Measurements from ENCODE around the gene VCP.
A peak's percentile ranks its signal among the peaks of the same experiment; 100 is the strongest.

Gene VCP

GRCh38 chr9:35102769-35103659, 30.6 kb upstream of the VCP start, which contains the start of gene STOML2:
Gene STOML2, minus strand, starts transcription at chr9:35103131. Its CDS starts 37 bp downstream, at chr9:35103094.
- peak; percentile 99 to 100 for ATAC-seq

- ATAC-seq = peak; percentile 6 to 7
Measured at GRCh38 chr9:35102465-35102768, 30.0 kb upstream of the VCP start.

DNA sequence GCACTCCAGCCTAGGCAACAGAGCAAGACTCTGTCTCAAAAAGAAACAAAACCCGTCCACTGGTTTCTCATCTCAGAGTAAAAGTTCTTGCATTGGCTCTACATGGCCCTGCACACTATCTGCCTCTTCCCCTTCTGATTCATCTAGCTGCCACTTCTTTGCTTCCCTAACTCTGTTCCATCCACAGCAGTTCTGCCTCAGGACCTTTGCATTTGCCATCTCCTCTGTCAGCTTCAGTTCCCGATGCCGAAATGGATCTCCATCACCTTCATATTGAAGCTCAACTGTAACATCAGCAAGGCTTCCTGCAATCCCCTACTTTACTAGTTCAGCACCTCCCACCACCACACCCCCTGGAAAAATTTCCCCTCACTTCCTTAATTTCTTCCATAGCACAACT, 25.1 kb upstream of the VCP start:
- ATAC-seq = no peak

DNA sequence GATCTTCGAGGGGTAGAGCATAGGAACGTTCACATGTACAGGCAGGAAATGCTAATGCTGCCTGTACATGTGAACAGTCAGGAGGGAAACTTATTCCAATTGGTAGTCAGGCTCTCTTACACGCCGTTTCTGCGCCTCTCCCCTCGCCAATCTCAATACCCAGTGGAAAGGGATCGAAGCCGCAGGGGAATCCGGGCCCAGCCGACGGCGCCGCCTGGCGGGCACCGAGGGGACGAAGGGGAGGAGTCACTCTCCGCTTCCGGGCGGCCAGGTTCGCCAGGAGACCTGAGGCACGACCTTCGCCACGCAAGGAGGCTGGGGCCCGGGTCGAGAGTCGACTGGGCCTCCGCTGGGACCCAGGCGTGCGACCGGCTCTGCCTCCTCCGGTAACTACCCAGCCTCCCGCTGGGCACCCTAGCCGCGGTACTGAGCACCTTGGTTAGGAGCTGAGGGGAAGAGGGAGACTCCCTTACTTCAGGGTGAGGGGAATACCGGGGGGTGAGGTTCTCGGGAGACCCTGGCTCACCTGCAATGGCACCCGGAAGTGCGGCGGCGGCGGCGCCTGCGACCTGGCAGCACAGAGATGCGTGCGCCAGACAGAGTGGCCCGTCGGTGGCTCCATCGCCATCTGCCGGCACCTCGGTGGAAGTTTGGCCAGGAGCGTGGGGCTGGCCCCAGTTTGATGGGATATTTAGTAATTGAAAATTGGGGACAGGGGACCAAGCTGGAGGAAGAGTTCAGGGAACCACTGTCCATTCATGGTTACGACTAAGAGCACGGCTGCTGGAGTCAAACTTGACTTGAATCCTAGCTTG, 23.8 kb upstream of the VCP start, which contains the start of gene PIGO:
Gene PIGO (minus strand): TSS at position 557 of the 815 bp plus-strand sequence. CDS start 1,026 bp downstream, outside the sequence.
- ATAC-seq = peak; percentile 90 to 93

DNA sequence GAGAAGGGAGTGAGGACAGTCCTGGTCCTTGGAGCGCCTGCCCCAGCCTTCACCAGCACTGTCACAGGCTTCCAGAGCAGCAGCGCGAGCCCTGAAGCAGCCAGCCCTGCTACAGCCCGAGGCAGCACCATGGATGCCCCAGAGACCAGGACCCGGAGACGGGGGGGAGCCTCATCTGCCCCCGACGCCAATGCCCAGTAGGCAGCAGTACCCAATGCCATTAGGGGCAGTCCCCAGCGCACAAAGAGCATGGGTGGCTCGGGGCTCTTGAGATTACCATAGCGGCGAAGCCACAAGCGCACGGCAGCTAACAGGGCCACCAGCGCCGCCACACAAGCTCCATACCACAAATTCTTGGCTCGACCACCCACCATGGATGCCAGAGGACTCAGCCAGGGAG, 19.1 kb upstream of the VCP start:
- ATAC-seq = no peak

- no peak for ATAC-seq
Measured at GRCh38 chr9:35089434-35089833, 17.0 kb upstream of the VCP start.

- ATAC-seq = no peak
Measured at GRCh38 chr9:35085078-35085477, 12.7 kb upstream of the VCP start.

- peak; percentile 95 to 96 for ATAC-seq
Measured at GRCh38 chr9:35079426-35080341, 7.3 kb upstream of the VCP start, which contains the start of gene FANCG. Gene FANCG, minus strand, starts transcription at chr9:35079942. Its CDS starts 418 bp downstream, at chr9:35079524.

DNA sequence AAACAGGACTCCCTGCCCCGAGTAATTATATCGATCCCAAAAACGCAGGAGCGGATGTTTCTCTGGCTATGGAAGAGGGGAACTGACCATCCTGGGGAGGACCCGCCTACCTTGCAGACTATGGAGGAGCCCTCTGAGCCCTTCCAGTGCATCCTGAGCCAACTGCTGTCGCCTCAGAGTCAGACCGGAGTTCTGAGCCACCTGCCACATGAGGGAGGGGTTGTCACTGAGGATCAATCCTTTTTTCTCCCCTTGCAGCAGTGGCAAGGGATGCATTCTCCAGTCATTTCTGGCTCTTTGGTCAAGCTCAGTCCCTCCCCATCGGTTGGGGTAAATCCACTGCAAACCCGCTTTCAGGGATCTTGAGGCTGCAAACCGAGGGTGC, 6.6 kb upstream of the VCP start:
- no peak for ATAC-seq

GRCh38 chr9:35078066-35078465, 5.6 kb upstream of the VCP start:
- no peak for ATAC-seq

DNA sequence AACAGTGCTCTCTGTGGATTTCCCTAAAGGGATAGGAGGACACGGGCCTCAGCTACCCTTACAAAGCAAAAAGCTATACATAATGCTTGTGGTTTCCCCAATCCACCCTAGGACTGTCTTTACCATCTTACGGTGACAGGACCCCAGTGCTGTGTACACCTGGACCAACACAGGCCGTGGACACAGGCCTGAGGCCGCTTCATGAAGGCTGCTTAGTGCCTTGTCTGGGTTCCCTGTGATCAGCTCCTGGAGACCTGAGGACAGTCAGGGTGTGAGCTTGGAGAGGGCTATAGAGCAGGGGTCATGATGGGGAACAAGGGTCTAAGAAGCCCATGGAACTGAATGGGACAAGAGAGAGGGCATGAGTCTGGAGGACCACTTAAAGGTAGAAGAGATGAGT, 4.4 kb upstream of the VCP start:
- no peak for ATAC-seq

- no peak for ATAC-seq
Measured at GRCh38 chr9:35075358-35075757, 2.9 kb upstream of the VCP start.

DNA sequence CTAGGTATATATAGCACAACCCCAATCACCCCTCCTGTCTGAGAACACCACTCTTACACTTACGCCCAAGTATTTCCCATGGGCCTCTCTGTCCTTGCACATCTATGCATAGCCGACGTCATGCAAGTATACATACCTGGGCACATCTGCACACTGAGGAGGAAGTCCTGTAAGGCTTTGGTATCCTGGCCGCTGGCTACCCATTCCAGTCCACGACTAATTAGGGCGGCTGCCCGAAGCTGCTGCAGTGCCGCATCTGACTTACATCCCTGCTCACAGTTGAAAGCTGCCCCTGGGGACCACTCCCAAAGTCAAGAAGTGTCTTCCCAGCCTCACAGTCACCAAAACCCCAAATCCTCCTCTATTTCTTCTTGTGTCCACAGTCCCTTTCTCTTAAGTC, 2.4 kb upstream of the VCP start:
- no peak for ATAC-seq

- no peak for ATAC-seq
Measured at GRCh38 chr9:35074141-35074540, 1.7 kb upstream of the VCP start.

DNA sequence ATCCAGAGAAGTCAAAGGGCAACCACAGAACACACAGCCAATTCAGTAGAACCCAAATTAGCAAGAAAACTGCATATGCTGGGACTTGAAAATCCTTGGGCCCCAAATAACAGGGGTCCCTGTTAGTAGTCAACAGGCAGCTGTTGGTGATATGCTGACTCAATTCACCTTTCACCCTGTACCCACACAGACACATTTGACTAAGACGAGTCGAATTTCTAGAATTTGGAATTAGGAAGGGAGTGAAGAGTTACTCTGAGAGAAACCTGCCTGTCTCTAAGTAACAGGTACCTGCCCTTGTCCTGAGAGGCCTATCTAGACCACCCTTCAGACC, 821 bp upstream of the VCP start:
- peak; percentile 14 to 24 for ATAC-seq

DNA sequence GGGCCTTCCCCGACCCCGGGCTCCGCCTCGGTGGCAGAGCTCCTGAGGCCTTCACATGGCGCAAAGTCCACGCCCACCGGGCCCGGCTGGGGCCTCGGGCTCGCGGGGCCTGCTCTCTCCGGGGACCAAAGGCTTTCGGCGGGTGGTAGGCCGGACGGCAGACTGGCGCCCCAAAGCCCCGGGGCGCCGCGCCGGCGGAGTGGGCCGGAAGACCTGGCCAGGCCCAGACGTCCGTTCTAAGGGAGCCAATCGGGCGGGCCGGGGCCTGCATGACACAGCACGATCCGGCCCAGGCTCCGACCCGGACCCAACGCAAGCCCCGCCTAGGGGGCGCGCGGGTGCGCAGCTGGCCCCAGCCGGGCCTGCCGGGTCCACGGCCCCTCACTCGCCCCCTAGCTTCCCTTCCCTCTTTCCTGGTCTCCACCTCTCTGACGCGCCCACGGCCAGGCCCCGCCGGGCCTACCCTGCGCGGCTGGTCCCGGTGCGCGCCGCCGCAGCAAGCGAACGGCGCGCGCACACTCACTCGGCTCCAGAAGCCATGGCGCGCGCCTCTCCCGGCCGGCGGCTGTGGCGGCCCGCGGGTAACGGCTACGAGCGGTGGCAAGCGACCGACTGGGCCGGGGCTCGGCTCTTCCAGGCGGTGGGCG, 488 bp downstream of the VCP start:
- peak; percentile 39 to 53 for ATAC-seq

- peak; percentile 2 to 9 for ATAC-seq
Measured at GRCh38 chr9:35070823-35071813, 1.3 kb downstream of the VCP start.

GRCh38 chr9:35069020-35069419, 3.4 kb downstream of the VCP start:
- no peak for ATAC-seq

DNA sequence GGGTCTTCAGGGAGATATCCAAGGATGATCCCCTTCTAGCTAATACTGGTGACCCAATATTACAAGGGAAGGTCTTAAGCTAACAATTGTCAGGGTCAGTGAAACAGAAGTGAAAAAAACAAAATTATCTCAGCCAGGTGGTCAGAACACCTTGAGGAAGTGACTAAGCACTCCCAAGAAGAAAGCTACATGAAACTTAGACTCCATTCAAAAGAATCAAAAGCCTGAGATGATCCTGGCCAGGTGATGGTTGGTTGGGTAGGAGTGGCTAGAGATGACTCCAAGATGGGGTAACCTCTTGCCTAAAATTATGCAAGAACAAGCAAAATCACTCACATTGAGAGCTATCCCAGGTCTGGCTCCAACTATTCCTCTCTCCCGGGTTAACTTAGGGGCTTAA, 5.4 kb downstream of the VCP start:
- ATAC-seq = no peak

DNA sequence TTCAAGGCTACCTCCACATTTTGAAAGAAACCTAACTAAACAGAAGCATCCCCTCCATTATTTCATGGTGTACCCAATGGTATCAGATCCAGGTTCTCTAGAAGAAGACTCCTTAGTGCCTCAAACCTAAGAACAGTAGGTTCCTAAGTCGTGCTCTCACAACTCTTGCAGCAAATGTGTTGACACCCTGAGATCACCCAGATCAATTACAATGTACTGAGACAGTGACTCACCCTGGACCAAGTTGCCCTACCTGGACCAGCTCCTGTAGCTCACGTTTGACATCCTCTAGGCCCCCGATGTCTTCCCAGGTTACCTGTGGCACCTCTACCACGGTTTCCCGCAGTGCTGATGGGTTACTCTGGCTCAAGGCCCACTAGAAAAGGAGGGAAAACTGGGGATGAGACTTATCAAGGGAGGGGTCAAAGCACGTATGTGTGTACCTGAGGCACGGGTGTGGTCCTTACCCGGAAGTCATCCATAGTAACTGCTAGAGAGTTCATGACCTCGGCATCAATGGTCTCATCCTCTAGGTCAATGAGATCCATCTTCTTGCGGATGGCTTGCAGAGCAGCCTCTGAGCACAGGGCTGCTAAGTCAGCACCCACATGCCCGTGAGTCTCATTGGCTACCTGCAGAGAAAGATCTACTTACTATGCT, 11.7 kb downstream of the VCP start:
- ATAC-seq = no peak

All from activated CD4-positive, CD25-positive, alpha-beta regulatory T cell treated with anti-CD3 and anti-CD28 coated beads, Interleukin-2, amount 50 U/mL, for 24 hours (primary cell).